Astrocyte (in vitro differentiated cells and primary cell): ENCODE results near the gene COMMD10.

ENCODE experiments used
- EZH2 ChIP-seq: IDR thresholded peaks from 2 replicates; pipeline ENCODE4 v1.6.1; 2012; ENCODE audit warnings: mild to moderate bottlenecking, low read length, inconsistent platforms; ENCODE audit not compliant: insufficient read depth
- TF ChIP-seq, protein P1 (sequence below): IDR thresholded peaks from 2 replicates; pipeline ENCODE4 v1.5.1; 2011; ENCODE audit warnings: low read depth, mild to moderate bottlenecking, inconsistent platforms, low read length, moderate library complexity; ENCODE audit not compliant: insufficient read depth

GRCh38 chr5:116271446-116272025 is 186.7 kb downstream of the COMMD10 start:
- TF ChIP-seq, protein P1, sequence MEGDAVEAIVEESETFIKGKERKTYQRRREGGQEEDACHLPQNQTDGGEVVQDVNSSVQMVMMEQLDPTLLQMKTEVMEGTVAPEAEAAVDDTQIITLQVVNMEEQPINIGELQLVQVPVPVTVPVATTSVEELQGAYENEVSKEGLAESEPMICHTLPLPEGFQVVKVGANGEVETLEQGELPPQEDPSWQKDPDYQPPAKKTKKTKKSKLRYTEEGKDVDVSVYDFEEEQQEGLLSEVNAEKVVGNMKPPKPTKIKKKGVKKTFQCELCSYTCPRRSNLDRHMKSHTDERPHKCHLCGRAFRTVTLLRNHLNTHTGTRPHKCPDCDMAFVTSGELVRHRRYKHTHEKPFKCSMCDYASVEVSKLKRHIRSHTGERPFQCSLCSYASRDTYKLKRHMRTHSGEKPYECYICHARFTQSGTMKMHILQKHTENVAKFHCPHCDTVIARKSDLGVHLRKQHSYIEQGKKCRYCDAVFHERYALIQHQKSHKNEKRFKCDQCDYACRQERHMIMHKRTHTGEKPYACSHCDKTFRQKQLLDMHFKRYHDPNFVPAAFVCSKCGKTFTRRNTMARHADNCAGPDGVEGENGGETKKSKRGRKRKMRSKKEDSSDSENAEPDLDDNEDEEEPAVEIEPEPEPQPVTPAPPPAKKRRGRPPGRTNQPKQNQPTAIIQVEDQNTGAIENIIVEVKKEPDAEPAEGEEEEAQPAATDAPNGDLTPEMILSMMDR = no peak
- no peak for TF ChIP-seq EZH2
